Measurements from ENCODE around the gene HSPA1B.
"Not testable (repeated sequence)": the region's sequence is repeated elsewhere in the genome, so short reads cannot be mapped to it uniquely, and the experiment has no call there.

The HSPA1B gene
- total RNA-seq = 24.3 to 314 (median 213) reads per million in 4 donors

- DNase-seq = peak; percentile 76 to 99 (median 86)
Measured at GRCh38 chr6:31827286-31828079, at the start of gene HSPA1B. HSPA1B (plus strand) TSS chr6:31827738; CDS start chr6:31827951, 213 bp downstream.

GRCh38 chr6:31778193-31778592 is 49.3 kb upstream of the HSPA1B start:
- DNase-seq = no peak

- no peak for DNase-seq
Measured at GRCh38 chr6:31778999-31779885, 48.3 kb upstream of the HSPA1B start.

- DNase-seq = no peak
Measured at GRCh38 chr6:31779908-31780307, 47.6 kb upstream of the HSPA1B start.

GRCh38 chr6:31780507-31781243 is 46.9 kb upstream of the HSPA1B start:
- DNase-seq = no peak

GRCh38 chr6:31781244-31782125 is 46.1 kb upstream of the HSPA1B start:
- no peak for DNase-seq

GRCh38 chr6:31782126-31782855 is 45.2 kb upstream of the HSPA1B start:
- DNase-seq = no peak

GRCh38 chr6:31784098-31784925 is 43.2 kb upstream of the HSPA1B start:
- no peak for DNase-seq

GRCh38 chr6:31785475-31785874 is 42.1 kb upstream of the HSPA1B start:
- DNase-seq = no peak

- DNase-seq = no peak
Measured at GRCh38 chr6:31791324-31792089, 36.0 kb upstream of the HSPA1B start.

- no peak for DNase-seq
Measured at GRCh38 chr6:31792090-31792374, 35.5 kb upstream of the HSPA1B start.

GRCh38 chr6:31792761-31793171 is 34.8 kb upstream of the HSPA1B start:
- no peak for DNase-seq

GRCh38 chr6:31793927-31794245 is 33.7 kb upstream of the HSPA1B start:
- DNase-seq = not testable (repeated sequence)

- DNase-seq = no peak
Measured at GRCh38 chr6:31794294-31794865, 33.2 kb upstream of the HSPA1B start.

GRCh38 chr6:31794866-31795615 is 32.5 kb upstream of the HSPA1B start:
- DNase-seq = no peak

- DNase-seq = peak; percentile 70 to 90 (median 75)
Measured at GRCh38 chr6:31795616-31796298, 31.8 kb upstream of the HSPA1B start, which contains the start of gene VARS1. VARS1 (minus strand) TSS chr6:31795752; CDS start chr6:31795217, 535 bp downstream.

- no peak for DNase-seq
Measured at GRCh38 chr6:31796993-31797385, 30.5 kb upstream of the HSPA1B start.

GRCh38 chr6:31797588-31797987 is 29.9 kb upstream of the HSPA1B start:
- peak in 2 of 5 donors; percentile 35 to 77 for DNase-seq
